ENCODE results near the gene SLC43A2. TPM values are rescaled to one million over a fixed set of nuclear protein-coding genes. Genes with fewer than 3 reads are reported as not detected.

The SLC43A2 gene
- polyA plus RNA-seq, 3 donors = 29.6 to 41.4 (median 29.9) TPM

DNA sequence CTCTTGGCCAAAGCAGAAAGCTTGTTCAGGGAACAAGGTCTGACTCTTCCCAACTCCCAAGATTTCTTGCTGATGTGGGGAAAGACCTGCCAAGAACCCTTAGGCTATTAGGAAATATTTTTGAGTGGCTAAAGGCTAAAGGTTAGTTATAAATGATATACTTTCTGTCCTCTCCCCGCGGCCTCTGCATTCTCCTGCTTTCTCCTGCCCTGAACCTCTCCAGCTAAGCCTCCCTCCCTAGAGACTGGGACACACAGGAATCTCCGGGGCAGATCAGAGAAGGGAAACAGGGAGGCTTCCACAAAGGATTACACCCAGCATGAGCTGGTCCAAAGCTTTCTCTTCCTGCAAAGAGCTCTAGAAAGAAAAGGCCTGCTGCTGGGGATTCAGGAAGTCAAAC lies 2.3 kb downstream of the SLC43A2 start:
- DNase-seq = no peak

DNA sequence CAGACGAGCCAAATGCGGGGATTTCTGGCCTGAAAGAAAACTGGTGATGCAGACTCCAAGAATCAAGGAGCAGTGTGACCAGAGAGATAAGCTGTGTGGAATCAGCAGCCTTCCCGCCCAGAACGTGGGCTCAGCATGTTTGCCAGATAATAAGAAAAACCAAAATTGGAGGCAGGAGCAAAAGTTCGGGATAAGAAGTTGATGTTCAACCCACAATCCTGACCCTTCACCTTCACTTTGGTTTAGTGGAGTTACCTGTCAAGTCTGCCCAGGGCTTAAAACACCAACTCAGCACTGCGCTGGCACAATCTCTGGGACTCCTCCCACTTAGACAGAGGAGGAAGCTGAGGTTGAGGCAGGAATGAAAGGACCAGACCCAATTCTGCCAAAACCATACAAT lies 3.1 kb downstream of the SLC43A2 start:
- DNase-seq = no peak

DNA sequence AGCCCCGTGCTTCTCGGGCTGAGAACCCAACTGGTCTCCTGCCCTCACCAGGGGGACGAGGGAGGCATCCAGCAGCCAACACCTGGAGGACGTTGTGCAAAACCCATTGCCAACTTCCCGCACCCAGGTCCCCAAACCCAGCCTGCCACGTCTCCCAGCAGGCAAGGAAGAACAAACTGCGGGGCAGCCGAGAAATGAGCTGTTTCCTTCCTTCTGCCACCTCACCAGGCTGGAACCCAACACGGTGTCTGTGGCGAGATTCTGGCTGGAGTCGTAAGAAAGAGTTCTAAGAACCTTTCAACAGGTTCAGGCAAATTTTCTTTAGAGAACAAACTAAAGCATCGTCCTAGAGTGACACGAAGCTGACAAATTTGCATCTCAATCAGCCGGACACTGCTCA lies 3.6 kb downstream of the SLC43A2 start:
- no peak for DNase-seq

DNA sequence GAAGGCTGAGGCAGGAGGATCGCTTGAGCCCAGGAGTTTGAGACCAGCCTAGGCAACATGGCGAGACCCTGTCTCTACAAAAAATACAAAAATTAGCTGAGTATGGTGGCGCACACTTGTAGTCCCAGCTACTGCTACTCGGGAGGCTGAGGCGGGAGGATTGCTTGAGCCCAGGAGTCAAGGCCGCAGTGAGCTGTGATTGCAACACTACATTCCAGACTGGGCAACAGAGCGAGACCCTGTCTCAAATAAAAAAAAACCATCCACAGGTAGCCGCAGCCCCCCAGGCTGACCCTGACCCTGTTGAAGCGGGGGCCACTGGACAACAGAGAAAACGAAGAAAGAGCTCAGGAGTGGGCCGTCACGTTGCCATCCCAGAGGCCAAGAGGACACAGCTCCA lies 4.0 kb downstream of the SLC43A2 start:
- no peak for DNase-seq

DNA sequence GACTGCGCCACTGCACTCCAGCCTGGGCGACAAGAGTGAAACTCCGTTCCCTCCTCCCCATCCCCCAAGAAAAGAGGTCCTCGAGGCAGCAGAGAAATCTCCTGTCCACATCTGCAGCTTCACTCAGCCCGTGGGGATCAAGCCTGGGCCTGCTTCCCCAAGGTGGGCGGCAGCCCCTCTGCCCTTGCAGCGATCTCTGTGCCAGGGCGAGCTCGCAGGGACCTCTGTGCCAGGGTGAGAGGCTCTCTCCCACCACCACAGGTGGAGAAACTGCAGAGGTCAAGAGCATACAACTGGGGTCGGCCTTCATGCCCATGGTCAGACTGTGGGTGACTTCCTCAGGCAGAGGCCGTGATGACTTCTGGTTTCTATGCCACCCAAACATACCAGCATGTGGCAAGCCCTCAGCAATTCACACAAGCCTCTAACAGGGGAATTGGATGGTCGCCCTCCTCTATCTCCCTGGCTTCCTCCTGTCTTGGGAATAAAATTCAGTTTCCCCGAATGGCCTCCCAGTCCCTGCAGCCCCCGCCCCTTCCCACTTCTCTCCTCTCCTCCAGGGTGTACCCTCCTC lies 5.5 kb downstream of the SLC43A2 start:
- no peak for DNase-seq

DNA sequence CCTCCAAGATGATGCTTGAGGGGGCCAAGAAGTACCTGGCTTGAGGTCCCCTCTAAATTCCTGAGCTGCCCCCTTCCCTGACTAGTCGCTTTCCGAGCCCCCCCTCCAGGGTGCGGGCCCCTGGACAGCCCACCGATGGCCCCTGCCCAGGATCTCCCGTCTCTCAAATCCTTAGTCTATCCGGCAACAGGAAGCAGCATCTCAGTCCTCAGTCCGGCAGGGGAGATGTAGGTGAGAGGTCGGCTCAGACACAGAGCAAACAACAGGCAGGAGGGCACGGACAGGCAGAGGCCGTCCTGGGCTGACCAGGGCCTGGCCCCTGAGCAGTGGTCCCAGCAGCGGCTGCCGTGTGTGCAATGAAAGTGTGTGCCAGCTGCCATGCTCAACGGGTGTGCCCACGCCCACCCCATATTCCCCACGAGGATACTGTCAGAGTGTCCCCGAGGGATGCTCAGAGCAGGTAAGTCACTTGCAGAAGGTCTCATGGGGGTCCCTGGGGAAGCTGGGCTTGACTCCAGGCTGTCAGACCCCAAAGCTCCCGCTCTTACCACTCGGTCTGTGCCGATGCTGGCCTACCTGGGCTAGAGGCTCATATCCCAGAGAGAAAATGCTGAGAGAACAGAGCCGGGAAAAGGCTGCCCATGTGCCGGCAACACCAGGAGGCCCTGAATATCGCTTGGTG lies 7.2 kb downstream of the SLC43A2 start:
- DNase-seq = no peak

DNA sequence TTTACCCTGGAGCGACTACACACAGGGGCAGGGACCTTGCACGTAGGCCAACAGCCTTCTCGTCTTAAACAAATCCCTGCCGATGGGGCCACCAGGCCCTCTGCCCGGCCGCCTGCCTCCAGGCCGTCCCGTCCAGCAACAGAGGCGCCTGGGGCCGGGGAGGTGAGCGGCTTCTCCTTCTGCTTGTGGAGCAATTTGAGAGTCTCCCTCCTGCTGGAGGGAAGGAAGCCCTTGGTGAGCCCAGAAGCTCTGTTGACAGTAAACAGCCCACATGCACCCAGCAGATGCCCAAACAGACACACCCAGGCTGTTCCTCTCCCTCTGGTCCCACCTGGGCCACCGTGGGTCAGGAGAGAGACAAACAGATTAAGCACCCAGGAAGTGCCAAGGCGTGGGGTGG lies 8.1 kb downstream of the SLC43A2 start:
- DNase-seq = no peak

DNA sequence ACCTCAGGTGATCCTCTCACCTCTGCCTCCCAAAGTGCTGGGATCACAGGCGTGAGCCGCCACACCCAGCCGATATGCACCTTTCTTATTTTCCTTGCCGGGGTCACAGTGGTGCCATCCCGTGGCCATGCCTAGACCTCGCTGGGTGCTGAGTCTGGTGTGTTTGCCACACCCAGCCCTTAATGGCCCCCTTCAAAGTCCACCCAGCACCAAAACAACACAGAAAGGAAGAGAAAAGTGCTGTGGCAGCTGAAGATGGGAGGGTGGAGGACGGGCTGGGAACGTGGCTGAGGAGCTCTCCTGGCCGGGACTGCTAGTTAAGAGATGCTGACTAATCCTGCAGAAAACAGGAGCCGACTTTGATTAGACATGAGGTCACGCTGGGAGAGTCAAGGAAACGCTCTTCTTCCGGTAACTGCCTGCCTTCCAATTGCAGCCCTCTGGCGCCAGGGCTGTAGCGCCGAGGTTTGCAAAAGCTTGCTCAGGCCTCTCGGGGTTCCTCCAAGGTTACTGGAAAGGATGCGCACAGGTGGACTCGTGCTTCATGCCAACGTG lies 10.9 kb downstream of the SLC43A2 start:
- DNase-seq = no peak

DNA sequence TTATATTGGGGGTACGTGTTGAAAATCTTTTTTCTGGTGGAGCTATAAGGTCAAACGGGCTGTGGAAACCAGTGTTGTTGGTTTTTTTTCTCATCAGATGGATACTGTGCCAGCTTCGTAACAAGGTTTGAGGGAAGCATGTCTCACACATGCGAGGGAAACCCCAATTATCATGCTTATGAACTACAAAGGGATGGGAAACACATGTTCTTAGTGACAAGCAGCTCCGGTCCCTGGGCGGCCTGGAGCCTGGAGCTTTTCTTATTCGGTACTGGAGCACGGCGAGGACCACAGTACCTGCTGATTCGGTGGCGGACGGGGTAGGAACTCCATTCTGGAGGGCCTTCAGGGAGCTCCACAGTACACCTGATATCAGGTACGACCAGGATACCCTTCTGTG lies 12.5 kb downstream of the SLC43A2 start:
- no peak for DNase-seq

DNA sequence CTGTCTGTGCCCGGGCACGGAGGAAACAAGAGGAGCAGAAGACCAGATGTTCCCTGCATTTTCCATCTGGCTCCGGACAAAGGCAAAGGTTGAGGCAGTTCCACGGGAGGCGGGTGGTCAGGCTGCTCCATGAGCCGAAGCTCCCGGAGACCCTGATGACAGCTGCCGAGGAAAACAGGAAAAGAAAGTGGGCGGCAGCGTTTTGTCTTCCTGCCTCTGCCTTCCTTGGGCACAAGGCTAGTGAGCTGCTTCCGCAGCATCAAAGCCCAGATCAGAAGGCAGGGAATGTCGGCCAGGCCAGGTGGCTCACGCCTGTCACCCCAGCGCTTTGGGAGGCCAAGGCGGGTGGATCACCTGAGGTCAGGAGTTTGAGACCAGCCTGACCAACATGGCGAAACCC lies 16.2 kb downstream of the SLC43A2 start:
- no peak for DNase-seq

DNA sequence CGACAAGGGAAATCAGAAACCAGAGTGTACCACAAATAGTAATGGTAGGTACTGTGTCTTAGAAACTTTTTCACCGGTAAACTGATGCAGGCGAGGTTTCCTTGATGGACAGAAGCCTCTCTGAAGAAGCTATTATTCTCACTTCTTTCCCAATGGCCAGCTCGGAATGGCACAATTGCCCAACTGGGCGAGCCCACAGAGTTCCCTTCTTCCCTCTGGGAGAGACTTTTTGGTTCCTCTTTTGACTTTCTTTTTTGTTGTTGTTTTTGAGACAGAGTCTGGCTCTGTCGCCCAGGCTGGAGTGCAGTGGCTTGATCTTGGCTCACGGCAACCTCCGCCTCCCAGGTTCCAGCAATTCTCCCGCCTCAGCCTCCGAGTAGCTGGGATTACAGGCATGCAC lies 16.9 kb downstream of the SLC43A2 start:
- DNase-seq = no peak

DNA sequence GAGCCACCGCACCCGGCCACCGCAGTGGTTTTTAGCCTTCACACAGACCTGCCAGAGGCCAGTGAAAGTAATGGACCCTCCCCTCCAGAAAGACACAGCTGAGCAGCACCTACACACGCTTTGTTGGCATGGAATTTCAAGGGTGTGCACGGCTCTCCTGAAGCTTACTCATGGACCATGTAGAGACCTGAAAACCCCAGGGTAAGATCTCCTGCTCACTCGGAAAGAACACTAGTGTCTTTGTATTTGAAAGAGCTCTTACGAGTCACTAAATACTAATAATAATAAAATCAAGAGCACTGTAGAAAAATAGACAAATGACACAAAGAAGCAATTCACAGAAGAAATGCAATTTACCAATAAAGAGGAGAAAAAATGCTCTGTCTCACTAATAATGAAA lies 20.0 kb downstream of the SLC43A2 start:
- no peak for DNase-seq

DNA sequence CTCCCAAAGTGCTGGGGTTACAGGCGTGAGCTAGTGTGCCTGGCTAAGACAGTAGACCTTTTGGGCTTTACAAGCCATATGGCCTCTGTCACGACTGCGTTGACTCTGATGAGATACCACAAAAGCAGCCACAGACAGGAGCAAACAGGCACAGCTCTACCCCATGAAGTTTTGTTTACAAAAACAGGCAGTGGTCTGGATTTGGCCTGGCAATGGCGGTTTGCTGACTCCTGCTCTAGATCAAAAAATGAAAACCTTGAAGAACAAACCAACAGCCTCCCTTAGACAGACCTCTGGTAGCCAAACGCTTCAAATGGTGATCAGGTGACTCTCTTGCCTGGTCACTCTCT lies 20.7 kb downstream of the SLC43A2 start:
- no peak for DNase-seq

DNA sequence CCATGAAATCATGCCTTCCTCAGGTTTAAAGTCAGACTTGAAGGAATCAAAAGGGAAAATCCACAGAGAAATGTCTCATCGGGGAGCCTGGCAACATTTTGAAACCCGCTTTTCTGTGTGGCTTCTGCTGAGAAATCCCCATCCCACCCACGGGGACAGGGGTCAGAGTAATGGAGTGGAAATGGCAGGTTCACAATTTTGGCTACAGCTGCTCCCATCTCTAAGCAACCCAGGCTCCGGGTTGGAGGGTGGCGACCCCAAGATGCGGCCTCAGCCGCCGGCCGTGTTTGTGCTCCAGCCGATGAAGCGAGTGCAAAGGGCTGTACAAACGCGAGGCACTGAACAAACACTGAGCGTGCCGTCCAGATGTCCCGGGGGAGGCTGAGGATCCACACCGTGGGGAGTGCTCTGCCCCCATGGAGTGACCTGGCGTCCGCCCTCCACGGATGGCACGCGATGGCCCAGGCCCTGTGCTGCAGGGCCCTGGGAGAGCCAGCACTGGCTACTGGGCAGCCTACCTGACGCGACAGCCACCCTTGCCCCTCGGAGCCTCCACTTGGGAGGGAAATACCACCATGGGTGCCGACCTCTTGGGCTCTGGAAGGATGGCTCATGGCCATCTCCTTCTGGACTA lies 22.2 kb downstream of the SLC43A2 start:
- no peak for DNase-seq

DNA sequence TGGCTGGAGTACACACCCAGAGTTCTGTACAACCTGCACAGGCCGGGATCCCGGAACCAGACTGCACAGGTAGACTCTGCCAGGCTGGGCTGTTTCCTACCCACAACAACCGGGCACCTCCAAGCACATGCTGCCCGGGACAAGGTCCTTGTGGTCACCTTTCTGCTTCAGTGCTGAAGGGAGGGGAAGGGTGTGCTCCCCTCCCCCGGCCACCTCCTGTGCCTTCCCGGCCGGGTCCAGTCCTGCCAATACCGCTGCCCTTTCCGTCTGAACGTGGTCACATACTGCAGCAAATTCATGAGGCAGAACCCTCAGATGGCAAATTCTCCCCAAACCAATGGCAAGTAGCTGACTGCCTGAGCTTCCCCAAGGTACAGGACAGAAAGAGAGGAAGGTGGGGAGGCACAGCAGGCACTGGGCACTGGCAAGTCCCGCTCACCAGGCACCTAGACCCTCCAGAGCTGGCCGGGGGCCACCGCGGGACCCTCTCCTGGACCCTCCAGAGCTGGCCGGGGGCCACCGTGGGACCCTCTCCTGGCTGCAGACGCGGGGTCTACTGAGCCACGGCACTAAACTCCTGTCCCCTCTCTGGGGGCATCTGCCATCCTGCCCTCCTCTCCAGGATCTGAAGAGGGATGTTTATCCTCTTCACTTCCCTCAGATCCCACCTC lies 22.8 kb downstream of the SLC43A2 start:
- DNase-seq = no peak

DNA sequence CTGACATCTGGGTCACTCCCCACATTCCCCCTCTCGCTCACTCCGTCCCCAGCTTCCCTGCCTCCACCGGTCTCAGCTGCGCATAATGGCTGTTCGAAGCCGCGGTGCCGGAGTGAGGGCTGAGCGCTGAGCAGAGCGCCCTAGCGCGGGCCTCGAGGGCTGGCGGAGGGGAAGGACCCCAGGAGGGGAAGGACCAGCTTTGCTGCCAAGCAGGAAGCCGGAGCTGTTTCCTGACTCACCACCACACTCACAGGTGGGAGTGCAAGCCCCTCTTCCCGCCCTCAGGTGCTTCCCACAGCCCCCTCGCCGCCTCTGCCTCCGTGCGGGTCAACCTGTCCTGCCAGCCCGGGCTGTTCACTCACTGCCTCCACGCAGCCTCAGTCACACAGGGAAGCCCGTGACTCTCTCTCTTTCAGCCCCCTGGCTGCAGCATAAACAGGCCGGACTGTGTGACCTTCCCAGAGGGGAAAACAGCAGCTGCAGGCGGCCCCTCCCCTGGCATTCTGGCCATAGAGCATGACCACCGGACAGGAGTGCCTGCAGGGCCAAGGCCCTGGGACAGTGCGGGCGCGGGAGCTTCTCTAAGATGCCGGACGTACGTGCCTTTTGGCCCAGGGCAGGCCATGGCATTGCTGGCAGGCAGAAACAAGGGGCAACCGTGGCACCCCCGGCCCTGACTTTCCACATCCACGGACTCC lies 23.7 kb downstream of the SLC43A2 start:
- no peak for DNase-seq

DNA sequence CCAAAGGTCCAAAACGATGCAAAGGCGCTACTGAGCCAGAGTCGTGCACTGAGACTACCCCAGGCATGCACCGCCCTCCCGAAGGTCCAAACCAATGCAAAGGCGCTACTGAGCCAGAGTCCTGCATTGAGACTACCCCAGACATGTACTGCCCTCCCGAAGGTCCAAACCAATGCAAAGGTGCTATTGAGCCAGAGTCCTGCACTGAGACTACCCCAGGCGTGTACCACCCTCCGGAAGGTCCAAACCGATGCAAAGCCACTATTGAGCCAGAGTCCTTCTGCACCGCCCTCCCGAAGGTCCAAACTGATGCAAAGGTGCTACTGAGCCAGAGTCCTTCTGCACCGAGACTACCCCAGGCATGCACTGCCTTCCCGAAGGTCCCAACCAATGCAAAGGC lies 27.1 kb downstream of the SLC43A2 start:
- no peak for DNase-seq

DNA sequence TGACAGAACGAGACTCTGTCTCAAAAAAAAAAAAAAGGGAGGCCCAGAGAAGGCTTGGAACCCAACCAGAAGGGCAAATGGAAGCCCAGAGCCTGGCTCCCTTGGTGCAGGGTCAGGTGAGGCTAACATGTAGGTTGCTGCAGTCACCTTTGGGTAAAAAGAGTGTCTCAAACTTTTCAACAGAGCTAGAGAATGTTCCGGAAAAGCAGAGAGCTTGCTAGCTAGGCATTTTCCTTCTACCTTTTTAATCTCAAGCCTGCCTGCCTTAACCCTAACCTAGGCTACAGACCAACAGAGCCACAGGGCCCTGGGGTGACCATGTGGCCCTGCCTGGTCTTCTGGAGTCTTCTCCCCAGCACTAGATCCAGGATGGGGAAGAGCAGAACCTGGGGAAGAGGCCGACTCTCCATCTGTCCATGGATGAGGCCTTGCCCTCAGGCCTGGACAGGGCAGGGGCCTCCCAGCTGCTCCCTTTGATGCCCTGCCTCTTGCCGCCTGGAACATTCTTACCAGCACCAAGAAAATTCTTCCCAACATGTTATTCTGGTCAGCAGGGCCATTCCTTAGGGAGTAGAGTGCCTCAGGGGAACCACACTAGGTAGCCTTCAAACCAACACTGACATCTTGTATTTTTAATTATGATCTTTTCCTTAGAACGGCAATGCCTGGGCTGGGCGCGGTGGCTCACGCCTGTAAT lies 30.1 kb downstream of the SLC43A2 start:
- DNase-seq = no peak

DNA sequence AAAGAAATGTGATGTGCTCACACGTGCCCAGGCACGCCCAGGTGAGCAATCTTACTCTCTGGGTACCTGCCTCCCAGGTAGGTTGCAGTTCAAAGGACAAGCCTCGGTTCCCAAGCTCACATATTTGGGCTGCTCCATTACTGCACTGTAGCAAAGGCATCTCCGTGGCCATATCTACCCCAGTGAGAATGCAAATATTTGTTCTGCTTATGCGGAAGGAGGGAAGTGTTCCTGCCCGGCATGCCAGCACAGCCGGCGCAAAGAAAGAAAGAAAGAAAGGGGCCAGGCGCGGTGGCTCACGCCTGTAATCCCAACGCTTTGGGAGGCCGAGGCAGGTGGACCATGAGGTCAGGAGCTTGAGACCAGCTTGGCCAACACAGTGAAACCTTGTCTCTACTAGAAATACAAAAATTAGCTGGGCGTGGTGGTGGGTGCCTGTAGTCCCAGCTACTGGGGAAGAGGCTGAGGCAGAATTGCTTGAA lies 30.7 kb downstream of the SLC43A2 start:
- no peak for DNase-seq

DNA sequence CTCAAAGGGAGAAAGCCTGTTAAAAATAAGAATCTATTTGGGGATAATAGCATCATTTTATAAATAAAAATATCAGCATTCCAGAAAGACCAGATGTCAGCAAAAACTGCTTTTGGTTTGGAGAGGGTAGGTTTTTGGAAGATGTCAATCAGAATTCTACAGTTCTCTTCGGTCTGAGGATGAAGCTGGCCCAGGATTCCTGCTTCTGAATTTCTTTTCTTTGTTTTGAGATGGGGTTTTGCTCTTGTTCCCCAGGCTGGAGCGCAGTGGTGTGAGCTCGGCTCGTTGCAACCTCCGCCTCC lies 35.1 kb downstream of the SLC43A2 start:
- no peak for DNase-seq

DNA sequence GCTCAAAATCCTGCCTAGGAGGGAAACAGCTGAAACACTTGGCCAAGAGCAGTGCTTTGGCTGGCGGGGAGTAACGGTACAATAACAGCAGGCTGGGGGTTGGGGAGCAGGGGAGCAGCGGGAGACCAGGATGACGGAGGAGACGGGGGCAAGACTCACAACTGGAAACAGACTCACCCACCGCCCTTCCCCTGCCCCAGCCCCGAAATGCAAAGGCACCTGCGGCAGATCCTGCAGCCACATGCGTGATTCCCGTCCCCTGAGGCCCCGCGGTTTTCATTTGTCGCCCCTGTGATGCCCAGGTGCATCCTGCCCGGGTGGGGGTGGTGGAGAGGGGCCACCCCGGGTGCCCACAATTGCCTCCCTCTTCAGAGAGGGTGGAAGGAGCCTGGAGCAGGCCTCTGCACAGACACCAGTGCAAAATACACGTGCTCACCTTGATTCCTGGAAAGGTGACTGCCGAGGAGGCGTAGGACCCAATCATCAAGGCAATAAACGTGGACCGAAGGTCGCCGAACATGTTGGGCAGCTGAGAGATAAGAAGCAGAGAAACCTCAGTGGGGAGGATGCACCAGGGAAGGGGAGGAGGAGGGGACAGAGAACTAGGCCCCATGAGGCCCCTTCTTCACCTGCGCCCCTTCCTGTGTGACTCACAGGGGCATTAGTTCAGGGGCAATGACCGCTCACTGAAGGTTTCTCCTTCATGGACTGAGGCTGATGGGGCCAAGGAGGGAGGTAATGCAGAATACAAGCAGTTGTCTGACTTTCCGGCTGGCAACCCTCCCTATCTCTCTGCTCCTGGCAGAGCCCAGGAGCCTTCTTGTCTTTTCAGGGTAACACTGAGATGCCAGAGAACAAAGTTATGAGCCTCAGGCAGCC lies 35.6 kb downstream of the SLC43A2 start:
- no peak for DNase-seq
